Measurements from ENCODE around the gene VSIR. TPM values are rescaled to one million over a fixed set of nuclear protein-coding genes. Genes with fewer than 3 reads are reported as not detected.

VSIR gene
- total RNA-seq, 1 donor from 2014 or later = 9.1 TPM

DNA sequence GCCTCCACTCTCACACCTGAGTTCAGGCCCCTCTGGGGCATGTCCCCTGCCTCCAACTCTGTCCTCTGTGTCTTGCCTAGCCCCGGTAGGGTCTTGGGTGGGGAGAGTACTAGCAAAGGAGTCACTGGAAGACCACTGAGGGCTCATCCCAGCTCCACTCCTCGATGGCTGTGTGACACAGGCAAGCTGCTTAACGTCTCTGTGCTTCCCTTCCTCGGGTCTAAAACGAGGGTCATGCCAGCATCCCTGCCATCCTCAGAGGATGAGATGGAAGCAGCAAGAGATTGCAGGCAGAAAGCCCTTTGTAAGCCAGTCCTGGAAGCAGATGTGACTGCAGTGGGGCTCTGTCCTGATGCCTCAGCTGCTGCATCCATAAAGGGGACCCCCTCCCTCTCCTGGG lies 38.5 kb downstream of the VSIR start:
- no peak for DNase-seq (ENCODE audit: low spot score in 2 of 2, unreplicated experiment in 2 of 2)
- Mint-ChIP-seq H3K4me1 (no peaks in the 10 kb centered on the region), H3K4me3 (no peak overlapping the region), H3K36me3 (no peaks in the 10 kb centered on the region), H3K9me3 (no peaks in the 10 kb centered on the region), H3K27me3 (ENCODE audit: low read depth) (no peaks in the 10 kb centered on the region), H3K27ac (no peak overlapping the region)
- TF ChIP-seq, protein P1, sequence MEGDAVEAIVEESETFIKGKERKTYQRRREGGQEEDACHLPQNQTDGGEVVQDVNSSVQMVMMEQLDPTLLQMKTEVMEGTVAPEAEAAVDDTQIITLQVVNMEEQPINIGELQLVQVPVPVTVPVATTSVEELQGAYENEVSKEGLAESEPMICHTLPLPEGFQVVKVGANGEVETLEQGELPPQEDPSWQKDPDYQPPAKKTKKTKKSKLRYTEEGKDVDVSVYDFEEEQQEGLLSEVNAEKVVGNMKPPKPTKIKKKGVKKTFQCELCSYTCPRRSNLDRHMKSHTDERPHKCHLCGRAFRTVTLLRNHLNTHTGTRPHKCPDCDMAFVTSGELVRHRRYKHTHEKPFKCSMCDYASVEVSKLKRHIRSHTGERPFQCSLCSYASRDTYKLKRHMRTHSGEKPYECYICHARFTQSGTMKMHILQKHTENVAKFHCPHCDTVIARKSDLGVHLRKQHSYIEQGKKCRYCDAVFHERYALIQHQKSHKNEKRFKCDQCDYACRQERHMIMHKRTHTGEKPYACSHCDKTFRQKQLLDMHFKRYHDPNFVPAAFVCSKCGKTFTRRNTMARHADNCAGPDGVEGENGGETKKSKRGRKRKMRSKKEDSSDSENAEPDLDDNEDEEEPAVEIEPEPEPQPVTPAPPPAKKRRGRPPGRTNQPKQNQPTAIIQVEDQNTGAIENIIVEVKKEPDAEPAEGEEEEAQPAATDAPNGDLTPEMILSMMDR (IDR thresholded peaks at IDR 0.05; ENCODE audit: unreplicated experiment) = no peak

DNA sequence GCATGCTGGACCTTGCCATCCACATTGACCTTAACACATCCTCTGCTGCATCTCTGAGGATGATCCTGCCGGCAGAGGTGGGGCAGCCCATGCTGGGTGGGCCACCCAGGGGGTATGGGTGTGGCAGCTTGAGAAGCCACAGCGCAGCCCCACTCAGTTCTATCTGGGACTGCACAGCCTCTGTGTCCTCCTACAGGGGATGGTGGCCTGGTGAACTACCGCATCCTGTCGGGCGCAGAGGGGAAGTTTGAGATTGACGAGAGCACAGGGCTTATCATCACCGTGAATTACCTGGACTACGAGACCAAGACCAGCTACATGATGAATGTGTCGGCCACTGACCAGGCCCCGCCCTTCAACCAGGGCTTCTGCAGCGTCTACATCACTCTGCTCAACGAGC lies 41.5 kb downstream of the VSIR start:
- H3K4me3 Mint-ChIP-seq = no peak overlapping the region
- no peak overlapping the region for H3K27ac Mint-ChIP-seq
- peaks cover 21% of the 10 kb centered on the region for H3K4me1 Mint-ChIP-seq

DNA sequence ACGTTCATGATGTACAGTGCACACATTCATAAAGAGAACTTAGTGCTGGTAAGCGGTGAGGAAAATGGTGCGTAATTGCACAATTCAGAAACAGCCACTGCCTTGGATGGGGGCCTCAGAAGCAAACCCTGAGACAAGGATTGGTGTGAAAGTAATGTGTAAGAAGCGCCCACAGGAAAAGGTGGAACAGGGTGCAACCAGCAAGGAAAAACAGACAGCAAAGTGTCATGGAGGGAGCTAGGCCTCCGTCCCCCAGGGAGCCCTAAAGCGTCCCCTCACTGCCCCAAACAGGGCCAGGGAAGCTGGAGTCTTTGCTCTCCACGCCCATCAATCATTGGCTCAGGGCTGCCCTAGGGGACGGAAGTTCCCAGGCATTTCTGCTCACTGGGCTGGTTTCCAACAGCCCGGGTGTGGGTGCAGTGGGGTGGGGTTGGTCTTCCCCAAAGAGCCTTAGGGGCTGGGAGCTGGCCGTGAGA lies 44.1 kb downstream of the VSIR start:
- Mint-ChIP-seq H3K27me3 (ENCODE audit: low read depth) (no peaks in the 10 kb centered on the region), H3K4me3 (no peak overlapping the region), H3K4me1 (peaks cover 29% of the 10 kb centered on the region), H3K9me3 (no peaks in the 10 kb centered on the region), H3K27ac (peak overlapping the region; percentile 35), H3K36me3 (no peaks in the 10 kb centered on the region)
- TF ChIP-seq, protein P1 (IDR thresholded peaks at IDR 0.05; ENCODE audit: unreplicated experiment) = no peak
- peak; percentile 40 to 71 for DNase-seq (ENCODE audit: low spot score in 2 of 2, unreplicated experiment in 2 of 2)

More for the DNA sequence above, 41.5 kb downstream of the VSIR start:
- TF ChIP-seq, protein P1 (IDR thresholded peaks at IDR 0.05; ENCODE audit: unreplicated experiment) = no peak
- Mint-ChIP-seq H3K27me3 (ENCODE audit: low read depth) (no peaks in the 10 kb centered on the region), H3K36me3 (no peaks in the 10 kb centered on the region), H3K9me3 (no peaks in the 10 kb centered on the region)
- DNase-seq (ENCODE audit: low spot score in 2 of 2, unreplicated experiment in 2 of 2) = no peak

DNA sequence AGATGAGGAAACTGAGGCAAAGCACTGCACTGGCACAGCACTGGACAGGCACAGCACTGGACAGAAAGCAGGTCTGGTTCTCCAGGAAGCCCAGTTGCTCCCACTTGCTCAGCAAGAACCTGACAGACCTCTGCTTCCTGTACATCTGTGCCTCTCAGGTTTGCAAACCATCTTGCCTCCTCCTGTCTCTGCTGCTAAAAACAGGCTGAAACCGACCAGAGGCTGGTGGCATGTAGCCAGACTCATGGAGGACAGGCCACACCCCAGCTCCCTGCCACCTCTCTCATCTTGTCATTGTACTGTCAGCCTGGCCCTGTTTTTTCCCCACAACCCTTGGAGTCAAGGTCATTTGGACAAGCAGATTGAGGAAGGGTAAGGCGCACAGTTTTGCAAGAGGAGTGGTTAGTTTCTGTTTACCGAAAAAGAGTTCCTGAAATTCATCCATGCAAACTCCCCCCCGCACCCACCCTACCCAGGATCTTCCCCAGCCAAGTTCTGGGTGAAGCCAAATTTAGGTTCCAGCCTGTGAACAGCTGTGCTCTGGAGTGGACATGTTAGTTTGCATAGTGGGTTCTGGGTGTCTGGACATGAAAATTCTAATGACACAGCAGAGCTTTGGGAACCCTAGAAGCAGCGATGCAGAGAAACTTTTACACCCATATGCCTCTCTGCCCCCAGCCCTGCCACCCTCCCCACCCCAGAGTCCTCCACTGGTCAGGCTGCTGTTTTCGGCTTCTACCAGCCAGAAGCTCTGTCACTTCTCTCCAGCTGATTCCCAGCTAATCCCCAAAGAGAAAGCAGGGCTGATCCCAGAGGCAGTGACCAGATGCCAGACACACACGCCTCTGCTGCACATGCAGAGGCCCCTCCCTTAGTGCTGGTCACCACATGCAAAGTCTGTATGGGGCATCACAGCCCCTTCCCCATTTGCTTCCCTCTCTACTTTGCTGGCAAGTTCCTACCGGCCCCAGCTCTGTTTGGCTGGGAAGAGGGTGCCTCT lies 45.3 kb downstream of the VSIR start:
- peaks cover 29% of the 10 kb centered on the region for H3K4me1 Mint-ChIP-seq
- H3K27ac Mint-ChIP-seq = peak overlapping the region; percentile 35
- H3K9me3 Mint-ChIP-seq = no peaks in the 10 kb centered on the region
- no peak for DNase-seq (ENCODE audit: low spot score in 2 of 2, unreplicated experiment in 2 of 2)
- TF ChIP-seq, protein P1 (IDR thresholded peaks at IDR 0.05; ENCODE audit: unreplicated experiment) = no peak
- no peaks in the 10 kb centered on the region for H3K27me3 Mint-ChIP-seq (ENCODE audit: low read depth)
- no peak overlapping the region for H3K4me3 Mint-ChIP-seq
- no peaks in the 10 kb centered on the region for H3K36me3 Mint-ChIP-seq

DNA sequence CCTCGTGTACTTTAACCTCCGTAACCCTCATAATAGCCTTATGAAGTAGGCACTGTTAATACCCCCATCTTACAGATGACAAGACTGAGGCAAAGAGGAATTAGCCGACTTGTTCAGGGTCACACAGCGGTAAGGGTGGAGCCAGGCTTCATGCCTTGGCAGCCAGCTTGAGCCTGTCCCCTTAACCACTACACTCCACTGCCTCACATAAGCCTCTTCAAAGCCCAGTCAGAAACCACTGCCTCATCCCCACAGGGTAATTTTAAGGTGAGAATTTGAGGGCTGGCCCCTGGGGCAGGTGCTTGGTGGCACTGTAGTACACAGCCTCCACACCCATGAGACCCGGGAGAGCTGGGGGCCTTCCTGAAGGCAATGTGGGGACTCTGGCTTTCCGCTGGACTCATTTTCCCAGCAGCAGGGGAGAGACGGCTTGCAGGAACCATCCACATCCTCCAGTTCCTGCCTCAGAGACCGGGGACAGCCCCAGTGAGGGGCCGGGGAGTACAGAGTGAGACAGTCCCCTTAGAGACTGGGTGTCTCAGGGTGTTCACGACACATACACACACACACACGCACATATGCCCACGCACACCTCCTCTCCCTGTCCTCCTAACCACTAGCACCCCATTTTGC lies 46.1 kb downstream of the VSIR start:
- no peak overlapping the region for H3K4me3 Mint-ChIP-seq
- DNase-seq (ENCODE audit: low spot score in 2 of 2, unreplicated experiment in 2 of 2) = no peak

More for the DNA sequence above, 46.1 kb downstream of the VSIR start:
- no peaks in the 10 kb centered on the region for H3K27me3 Mint-ChIP-seq (ENCODE audit: low read depth)
- no peaks in the 10 kb centered on the region for H3K9me3 Mint-ChIP-seq
- TF ChIP-seq, protein P1 (IDR thresholded peaks at IDR 0.05; ENCODE audit: unreplicated experiment) = no peak
- peaks cover 29% of the 10 kb centered on the region for H3K4me1 Mint-ChIP-seq
- H3K27ac Mint-ChIP-seq = no peak overlapping the region
- H3K36me3 Mint-ChIP-seq = no peaks in the 10 kb centered on the region

All from mesothelial cell of epicardium (in vitro differentiated cells).